GM12878 (cell line): ENCODE results near the gene EDN2. TPM values are rescaled to one million over a fixed set of nuclear protein-coding genes. Genes with fewer than 3 reads are reported as not detected.
A peak's percentile ranks its signal among the peaks of the same experiment; 100 is the strongest.

Experiments
- ASH2L ChIP-seq: fragments of 300-600, 200-600 bp; sonication (generic); IDR thresholded peaks from 2 replicates; pipeline ENCODE4 v1.6.1; 2017; ENCODE audit warnings: low read depth, mild to moderate bottlenecking, borderline replicate concordance
- CREB1 ChIP-seq: IDR thresholded peaks from 2 replicates; pipeline ENCODE4 v1.6.1; 2012; ENCODE audit warnings: low read depth, mild to moderate bottlenecking, inconsistent platforms
- DPF2 ChIP-seq: fragments of 450-650 bp; IDR thresholded peaks from 2 replicates; pipeline ENCODE4 v1.6.1; 2017; ENCODE audit warnings: mild to moderate bottlenecking
- FOXK2 ChIP-seq: fragments of 450-650 bp; IDR thresholded peaks from 2 replicates; pipeline ENCODE4 v1.6.1; 2017; ENCODE audit warnings: mild to moderate bottlenecking, moderate library complexity
- KAT2A ChIP-seq: conservative IDR thresholded peaks from 2 replicates; pipeline ENCODE4 v1.6.1; 2011; ENCODE audit warnings: low read depth, low read length; ENCODE audit not compliant: control insufficient read depth
- MEF2A ChIP-seq: IDR thresholded peaks from 2 replicates; pipeline ENCODE4 v1.6.1; 2011; ENCODE audit warnings: low read depth, mild to moderate bottlenecking, low read length, moderate library complexity; ENCODE audit not compliant: insufficient read depth
- MTA2 ChIP-seq: fragments of 450-650 bp; IDR thresholded peaks from 2 replicates; pipeline ENCODE4 v1.6.1; 2016; ENCODE audit warnings: low read depth, mild to moderate bottlenecking, moderate library complexity
- MXI1 ChIP-seq: fragments of 150-350 bp; IDR thresholded peaks from 2 replicates; pipeline ENCODE4 v1.6.1; 2011; ENCODE audit warnings: low read depth, mild to moderate bottlenecking, inconsistent platforms, low read length, improper control_type of control experiment
- NFIC ChIP-seq: IDR thresholded peaks from 2 replicates; pipeline ENCODE4 v1.6.1; 2012; ENCODE audit warnings: low read depth, mild to moderate bottlenecking, inconsistent platforms, low read length, moderate library complexity
- NFYA ChIP-seq: IDR thresholded peaks from 2 replicates; pipeline ENCODE4 v1.6.1; 2011; ENCODE audit warnings: low read depth, mild to moderate bottlenecking, low read length, improper control_type of control experiment, borderline replicate concordance
- RB1 ChIP-seq: fragments of 450-650 bp; formaldehyde crosslinking; IDR thresholded peaks from 2 replicates; pipeline ENCODE4 v1.6.1; 2017; ENCODE audit warnings: mild to moderate bottlenecking, borderline replicate concordance
- RBBP5 ChIP-seq: fragments of 200-600 bp; sonication (generic); conservative IDR thresholded peaks from 2 replicates; pipeline ENCODE4 v1.6.1; 2016
- RFX5 ChIP-seq: IDR thresholded peaks from 2 replicates; pipeline ENCODE4 v1.6.1; 2011; ENCODE audit warnings: low read depth, low read length, improper control_type of control experiment
- SMARCA5 ChIP-seq: fragments of 450-650 bp; IDR thresholded peaks from 2 replicates; pipeline ENCODE4 v1.6.1; 2017; ENCODE audit warnings: mild to moderate bottlenecking
- SREBF1 ChIP-seq: IDR thresholded peaks from 2 replicates; pipeline ENCODE4 v1.6.1; 2012; ENCODE audit warnings: mild to moderate bottlenecking, low read length
- SRF ChIP-seq, 2 experiments: IDR thresholded peaks; 2 replicates each; pipeline ENCODE4 v1.6.1; 2011; ENCODE audit warnings: low read depth in 2 of 2, low read length in 2 of 2, mild to moderate bottlenecking in 1 of 2, moderate library complexity in 1 of 2
- polyA plus RNA-seq, 11 experiments: library from polyadenylated mRNA; depleted of rRNA in 4 of 11; unstranded in 6 of 11; stranded (reverse) in 5 of 11; fragments of >200 nt; fragmentation: Nextera tagmentation in 4 of 11; fragmentation: Illumina TruSeq in 1 of 11; extraction: Ambion mirVana in 4 of 11; extraction: Trizol in 1 of 11; gene quantifications; 1 replicate in 1 of 11; 2 replicates in 10 of 11; pipeline versions ENCODE4 v1.2.1 to v1.2.3, GENCODE V29; 2011 to 2016; ENCODE audit warnings: inconsistent platforms in 2 of 11, missing spikeins in 2 of 11, low read depth in 1 of 11
- total RNA-seq, 4 experiments: library from RNA; depleted of rRNA in 3 of 4; stranded (reverse); fragments of >200 nt in 3 of 4; fragmentation: Illumina TruSeq in 1 of 4; extraction: Trizol in 1 of 4; gene quantifications; 2 replicates each; pipeline versions ENCODE4 v1.2.1 to v1.2.3, GENCODE V29; 2013 to 2021
- TF ChIP-seq, protein P1 (sequence below): IDR thresholded peaks from 2 replicates; pipeline ENCODE4 v1.6.1; 2012; ENCODE audit warnings: mild to moderate bottlenecking, low read depth, low read length
- TF ChIP-seq, protein P2 (sequence below): IDR thresholded peaks from 2 replicates; pipeline ENCODE4 v1.6.1; 2011; ENCODE audit warnings: borderline replicate concordance, low read depth, mild to moderate bottlenecking, moderate library complexity, mixed read lengths, low read length; ENCODE audit not compliant: insufficient read depth; ENCODE audit errors: extremely low read length
- TF ChIP-seq, protein P3 (sequence below): fragments of 450-650 bp; IDR thresholded peaks from 2 replicates; pipeline ENCODE4 v1.6.1; 2018; ENCODE audit warnings: mild to moderate bottlenecking, low read depth, moderate library complexity; ENCODE audit not compliant: partially characterized antibody
- TF ChIP-seq, protein P4 (sequence below): fragments of 450-650 bp; IDR thresholded peaks from 2 replicates; pipeline ENCODE4 v1.6.1; 2014; ENCODE audit warnings: mild to moderate bottlenecking
- TF ChIP-seq, protein P5 (sequence below): fragments of 450-650 bp; IDR thresholded peaks from 2 replicates; pipeline ENCODE4 v1.6.1; 2016; ENCODE audit warnings: mild to moderate bottlenecking

Gene EDN2
- total and polyA plus RNA-seq, 10 of the 15 experiments (the other 5 are each of a cell fraction or from before 2014, with no cell fraction given), result 0.11 to 1.5 (median 0.43) TPM; not detected in 1

DNA sequence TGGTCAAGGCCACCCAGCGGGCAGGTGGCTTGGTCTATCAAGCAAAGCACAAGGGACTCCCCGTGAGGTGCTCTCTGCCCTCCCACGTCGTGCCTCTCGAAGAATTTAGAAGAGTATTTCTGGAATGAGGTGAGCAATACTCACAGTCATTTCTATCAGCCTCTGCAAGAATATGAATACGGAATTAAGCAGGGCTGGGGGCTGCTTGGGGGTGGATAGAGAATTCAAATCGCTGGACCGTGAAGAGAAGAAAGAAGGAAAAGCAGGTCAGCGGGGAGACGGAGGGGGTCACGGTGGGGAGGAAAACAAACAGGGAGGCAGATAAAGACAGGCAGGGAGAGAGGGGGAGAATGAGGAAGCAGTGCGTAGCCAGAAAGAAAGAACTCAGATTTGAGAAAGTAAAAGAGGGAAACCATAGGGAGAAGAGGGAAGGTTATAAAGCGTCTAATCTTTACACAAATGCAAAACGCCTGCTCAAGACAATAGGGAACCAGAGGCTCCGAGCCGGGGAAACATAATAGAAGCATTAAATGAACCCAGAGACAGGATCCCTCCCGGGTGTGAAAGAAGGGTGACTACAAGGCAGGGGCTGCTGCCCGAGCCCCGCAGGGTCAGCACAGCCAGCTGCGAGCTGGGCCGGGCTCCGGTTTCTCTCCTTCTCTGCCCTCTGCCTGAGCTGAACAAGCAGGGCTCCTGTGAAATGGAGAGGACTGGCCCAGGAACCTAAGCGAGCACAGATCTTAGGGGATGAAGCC, 2.1 kb upstream of the EDN2 start (continued):
- TF ChIP-seq, protein P1, sequence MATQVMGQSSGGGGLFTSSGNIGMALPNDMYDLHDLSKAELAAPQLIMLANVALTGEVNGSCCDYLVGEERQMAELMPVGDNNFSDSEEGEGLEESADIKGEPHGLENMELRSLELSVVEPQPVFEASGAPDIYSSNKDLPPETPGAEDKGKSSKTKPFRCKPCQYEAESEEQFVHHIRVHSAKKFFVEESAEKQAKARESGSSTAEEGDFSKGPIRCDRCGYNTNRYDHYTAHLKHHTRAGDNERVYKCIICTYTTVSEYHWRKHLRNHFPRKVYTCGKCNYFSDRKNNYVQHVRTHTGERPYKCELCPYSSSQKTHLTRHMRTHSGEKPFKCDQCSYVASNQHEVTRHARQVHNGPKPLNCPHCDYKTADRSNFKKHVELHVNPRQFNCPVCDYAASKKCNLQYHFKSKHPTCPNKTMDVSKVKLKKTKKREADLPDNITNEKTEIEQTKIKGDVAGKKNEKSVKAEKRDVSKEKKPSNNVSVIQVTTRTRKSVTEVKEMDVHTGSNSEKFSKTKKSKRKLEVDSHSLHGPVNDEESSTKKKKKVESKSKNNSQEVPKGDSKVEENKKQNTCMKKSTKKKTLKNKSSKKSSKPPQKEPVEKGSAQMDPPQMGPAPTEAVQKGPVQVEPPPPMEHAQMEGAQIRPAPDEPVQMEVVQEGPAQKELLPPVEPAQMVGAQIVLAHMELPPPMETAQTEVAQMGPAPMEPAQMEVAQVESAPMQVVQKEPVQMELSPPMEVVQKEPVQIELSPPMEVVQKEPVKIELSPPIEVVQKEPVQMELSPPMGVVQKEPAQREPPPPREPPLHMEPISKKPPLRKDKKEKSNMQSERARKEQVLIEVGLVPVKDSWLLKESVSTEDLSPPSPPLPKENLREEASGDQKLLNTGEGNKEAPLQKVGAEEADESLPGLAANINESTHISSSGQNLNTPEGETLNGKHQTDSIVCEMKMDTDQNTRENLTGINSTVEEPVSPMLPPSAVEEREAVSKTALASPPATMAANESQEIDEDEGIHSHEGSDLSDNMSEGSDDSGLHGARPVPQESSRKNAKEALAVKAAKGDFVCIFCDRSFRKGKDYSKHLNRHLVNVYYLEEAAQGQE, result no peak
- no peak for TF ChIP-seq RB1
- TF ChIP-seq SREBF1, result no peak
- TF ChIP-seq ASH2L, result no peak
- TF ChIP-seq NFYA, result no peak
- no peak for TF ChIP-seq CREB1
- TF ChIP-seq DPF2, result 0 out of 2 replicates have a peak, but pooled peaks have one; percentile 11
- no peak for TF ChIP-seq KAT2A
- 0 out of 2 replicates have a peak, but pooled peaks have one; percentile 41 for TF ChIP-seq MEF2A
- TF ChIP-seq, protein P2, sequence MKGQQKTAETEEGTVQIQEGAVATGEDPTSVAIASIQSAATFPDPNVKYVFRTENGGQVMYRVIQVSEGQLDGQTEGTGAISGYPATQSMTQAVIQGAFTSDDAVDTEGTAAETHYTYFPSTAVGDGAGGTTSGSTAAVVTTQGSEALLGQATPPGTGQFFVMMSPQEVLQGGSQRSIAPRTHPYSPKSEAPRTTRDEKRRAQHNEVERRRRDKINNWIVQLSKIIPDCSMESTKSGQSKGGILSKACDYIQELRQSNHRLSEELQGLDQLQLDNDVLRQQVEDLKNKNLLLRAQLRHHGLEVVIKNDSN, result no peak
- TF ChIP-seq SRF (IDR thresholded peaks at IDR 0.05; ENCODE audit: low read depth in 2 of 2, low read length in 2 of 2), result no peak
- no peak for TF ChIP-seq SMARCA5
- TF ChIP-seq RFX5, result no peak
- no peak for TF ChIP-seq FOXK2
- TF ChIP-seq, protein P3, sequence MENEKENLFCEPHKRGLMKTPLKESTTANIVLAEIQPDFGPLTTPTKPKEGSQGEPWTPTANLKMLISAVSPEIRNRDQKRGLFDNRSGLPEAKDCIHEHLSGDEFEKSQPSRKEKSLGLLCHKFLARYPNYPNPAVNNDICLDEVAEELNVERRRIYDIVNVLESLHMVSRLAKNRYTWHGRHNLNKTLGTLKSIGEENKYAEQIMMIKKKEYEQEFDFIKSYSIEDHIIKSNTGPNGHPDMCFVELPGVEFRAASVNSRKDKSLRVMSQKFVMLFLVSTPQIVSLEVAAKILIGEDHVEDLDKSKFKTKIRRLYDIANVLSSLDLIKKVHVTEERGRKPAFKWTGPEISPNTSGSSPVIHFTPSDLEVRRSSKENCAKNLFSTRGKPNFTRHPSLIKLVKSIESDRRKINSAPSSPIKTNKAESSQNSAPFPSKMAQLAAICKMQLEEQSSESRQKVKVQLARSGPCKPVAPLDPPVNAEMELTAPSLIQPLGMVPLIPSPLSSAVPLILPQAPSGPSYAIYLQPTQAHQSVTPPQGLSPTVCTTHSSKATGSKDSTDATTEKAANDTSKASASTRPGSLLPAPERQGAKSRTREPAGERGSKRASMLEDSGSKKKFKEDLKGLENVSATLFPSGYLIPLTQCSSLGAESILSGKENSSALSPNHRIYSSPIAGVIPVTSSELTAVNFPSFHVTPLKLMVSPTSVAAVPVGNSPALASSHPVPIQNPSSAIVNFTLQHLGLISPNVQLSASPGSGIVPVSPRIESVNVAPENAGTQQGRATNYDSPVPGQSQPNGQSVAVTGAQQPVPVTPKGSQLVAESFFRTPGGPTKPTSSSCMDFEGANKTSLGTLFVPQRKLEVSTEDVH, result no peak
- TF ChIP-seq MTA2, result peak; percentile 19; the same call in 1 of the 2 replicates
- TF ChIP-seq NFIC, result 0 out of 2 replicates have a peak, but pooled peaks have one; percentile 45
- no peak for TF ChIP-seq MXI1
- TF ChIP-seq RBBP5, result no peak
- TF ChIP-seq, protein P4, sequence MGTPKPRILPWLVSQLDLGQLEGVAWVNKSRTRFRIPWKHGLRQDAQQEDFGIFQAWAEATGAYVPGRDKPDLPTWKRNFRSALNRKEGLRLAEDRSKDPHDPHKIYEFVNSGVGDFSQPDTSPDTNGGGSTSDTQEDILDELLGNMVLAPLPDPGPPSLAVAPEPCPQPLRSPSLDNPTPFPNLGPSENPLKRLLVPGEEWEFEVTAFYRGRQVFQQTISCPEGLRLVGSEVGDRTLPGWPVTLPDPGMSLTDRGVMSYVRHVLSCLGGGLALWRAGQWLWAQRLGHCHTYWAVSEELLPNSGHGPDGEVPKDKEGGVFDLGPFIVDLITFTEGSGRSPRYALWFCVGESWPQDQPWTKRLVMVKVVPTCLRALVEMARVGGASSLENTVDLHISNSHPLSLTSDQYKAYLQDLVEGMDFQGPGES, result no peak
- TF ChIP-seq, protein P5, sequence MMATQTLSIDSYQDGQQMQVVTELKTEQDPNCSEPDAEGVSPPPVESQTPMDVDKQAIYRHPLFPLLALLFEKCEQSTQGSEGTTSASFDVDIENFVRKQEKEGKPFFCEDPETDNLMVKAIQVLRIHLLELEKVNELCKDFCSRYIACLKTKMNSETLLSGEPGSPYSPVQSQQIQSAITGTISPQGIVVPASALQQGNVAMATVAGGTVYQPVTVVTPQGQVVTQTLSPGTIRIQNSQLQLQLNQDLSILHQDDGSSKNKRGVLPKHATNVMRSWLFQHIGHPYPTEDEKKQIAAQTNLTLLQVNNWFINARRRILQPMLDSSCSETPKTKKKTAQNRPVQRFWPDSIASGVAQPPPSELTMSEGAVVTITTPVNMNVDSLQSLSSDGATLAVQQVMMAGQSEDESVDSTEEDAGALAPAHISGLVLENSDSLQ, result no peak
